Left forelimb (tissue), 1 donor: Measurements from ENCODE around the gene RNASE4.
"Not testable (repeated sequence)": the region's sequence is repeated elsewhere in the genome, so short reads cannot be mapped to it uniquely, and the experiment has no call there.

Experiments
- DNase-seq: peaks from one replicate; pipeline ENCODE4 v3.0.0-alpha.2; 2018; ENCODE audit warnings: low spot score

Gene RNASE4

DNA sequence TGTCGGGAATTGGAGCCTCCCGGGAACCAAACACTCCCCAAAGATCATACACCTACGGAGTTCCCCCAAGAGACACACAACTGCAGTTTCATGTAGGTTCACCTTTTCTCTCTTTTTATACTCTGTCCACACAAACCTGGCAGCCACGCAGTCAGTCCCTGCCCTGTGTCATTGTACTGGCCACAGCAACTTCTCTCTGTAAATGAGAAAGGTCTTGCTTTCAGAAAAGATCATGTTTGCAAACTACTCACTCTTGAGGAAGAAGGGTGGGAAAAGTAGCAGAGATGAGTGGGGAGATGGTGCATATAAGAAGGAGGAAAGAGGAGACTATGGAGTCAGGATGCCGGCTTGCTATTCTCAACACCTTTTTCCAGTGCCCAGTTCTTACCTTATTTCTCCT lies 14.6 kb downstream of the RNASE4 start:
- no peak for DNase-seq

DNA sequence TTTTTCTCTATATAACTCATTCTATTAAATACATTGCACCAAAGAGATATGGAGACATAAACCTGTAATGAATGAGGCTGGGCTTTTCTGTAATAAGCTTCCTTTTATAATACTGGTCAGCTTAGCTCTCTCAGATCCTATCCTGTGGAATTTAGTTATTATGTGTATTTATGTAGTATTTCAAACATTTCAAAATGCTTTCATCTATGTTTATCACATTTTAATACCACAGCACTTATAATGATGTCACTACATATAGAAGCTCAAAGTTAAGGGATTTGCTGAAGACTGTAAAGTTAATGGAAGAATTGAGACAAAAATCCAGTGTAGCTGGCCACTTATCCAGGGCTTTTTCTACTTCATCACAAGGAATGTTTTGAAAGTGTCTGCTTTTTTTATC lies 15.6 kb downstream of the RNASE4 start:
- DNase-seq: no peak

DNA sequence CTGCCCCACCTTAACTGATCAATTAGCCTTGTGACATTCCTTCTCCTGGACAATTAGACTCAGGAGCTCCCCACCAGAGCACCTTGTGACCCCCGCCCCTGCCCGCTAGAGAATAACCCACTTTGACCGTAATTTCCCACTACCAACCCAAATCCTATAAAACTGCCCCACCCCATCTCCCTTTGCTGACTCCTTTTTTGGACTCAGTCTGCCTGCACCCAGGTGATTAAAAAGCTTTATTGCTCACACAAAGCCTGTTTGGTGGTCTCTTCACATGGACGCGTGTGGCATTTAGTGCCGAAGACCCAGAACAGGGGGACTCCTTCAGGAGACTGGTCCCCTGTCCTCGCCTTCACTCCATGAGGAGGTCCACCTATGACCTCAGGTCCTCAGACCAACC lies 16.6 kb downstream of the RNASE4 start:
- DNase-seq: not testable (repeated sequence)

DNA sequence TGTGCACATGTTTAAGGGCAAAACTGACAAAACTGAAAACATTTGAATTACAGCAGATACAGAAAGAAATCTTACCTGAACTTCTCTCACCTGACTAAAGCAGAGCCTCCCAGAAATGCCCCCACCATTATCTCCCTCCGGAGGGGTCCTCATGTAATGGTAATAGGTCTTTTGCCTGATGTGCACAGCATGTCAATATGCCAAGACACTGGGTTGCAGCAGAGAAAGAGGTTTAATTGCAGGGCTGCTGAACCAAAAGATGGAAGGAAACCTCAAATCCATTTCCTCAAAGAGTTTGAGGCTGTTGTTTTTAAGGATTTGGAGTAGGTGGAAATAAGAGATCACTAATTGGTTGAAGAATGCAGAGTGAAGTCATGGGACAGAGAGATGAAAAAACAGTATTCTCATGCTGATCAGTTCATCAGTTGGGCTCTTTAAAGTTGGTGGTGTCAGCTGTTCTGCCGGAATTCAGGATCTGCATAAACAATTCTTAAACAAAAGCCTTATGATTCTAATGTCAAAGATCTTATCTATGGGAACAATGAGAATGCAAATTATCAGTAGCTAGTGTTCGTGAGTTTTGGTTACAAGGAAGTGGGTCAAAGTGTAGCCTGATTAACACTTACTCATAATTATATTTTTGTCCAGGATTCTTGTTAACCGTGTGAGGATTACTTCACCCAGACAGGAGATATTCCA lies 22.4 kb downstream of the RNASE4 start:
- DNase-seq: no peak

DNA sequence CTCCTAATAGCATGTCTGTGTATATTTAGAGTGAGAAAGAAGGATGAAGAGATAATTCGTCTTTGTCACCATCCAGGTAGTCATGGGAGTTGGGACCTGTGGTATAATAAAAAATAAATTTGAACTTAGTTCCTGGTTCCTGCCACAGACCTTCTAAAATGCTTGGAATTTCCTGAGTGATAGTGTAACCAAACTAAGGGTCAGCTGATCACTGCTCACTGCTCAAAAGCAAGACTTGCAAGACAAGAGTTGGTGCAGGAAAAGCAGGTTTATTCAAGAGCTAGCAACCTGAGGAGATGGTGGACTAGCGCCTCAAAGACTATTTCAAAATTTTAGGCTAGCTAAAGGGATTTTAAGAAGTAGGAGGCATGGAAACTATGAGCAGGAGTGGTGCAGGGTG lies 23.3 kb downstream of the RNASE4 start:
- DNase-seq: no peak

DNA sequence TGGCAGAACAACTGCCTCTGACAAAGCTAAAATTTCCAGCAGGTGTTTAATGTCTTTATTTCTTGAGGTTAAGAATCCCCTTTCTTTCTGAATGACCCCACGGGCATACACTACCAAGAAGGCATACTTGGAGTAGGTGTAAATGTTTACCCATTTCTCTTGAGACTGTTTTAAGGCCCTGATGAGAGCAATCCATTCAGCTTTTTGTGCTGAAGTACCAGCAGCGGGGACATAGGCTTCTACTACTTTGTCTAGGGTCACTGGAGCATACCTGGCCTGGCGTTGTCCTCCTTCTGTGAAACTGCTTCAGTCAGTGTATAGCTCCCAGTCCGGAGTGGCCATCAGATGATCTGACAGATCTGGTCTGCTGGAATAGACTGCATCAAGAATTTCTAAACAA lies 26.9 kb downstream of the RNASE4 start:
- no peak for DNase-seq

DNA sequence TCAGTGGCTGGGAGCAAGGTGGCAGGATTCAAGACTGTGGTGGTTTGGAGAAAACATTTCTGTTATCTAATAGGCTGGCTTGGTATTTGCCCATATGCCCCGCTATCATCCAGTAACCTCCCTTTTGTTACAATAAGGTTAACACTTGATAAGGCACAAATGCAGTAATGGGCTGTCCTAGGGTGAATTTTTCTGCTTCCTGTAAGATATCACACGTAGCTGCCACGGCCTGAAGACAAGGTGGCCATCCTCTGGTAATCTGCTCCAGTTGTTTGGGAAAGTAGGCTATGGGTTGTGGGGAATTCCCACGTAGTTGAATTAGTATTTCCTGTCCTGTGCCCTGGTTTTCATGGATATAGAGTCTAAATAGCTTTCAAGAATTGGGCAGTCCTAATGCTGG lies 27.3 kb downstream of the RNASE4 start:
- no peak for DNase-seq

DNA sequence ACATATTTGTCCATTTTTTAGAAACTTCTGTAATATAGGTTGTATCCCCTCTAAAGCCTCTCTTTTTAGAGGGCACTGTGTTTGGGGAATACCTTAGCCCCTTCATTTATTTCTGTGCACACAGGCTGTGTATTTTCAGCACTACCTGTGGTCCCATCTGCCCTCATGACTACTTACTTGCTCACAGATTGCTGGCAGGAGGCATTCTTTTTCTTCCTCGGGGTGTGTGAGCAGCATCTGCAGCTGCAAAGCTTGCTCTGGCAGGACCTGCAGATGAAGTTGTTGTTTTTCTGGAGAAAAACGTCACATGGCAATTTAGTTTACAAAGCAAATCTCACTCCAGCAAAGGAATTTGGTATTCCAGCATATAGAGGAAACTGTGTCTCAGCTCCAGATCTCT lies 28.5 kb downstream of the RNASE4 start:
- DNase-seq: no peak

DNA sequence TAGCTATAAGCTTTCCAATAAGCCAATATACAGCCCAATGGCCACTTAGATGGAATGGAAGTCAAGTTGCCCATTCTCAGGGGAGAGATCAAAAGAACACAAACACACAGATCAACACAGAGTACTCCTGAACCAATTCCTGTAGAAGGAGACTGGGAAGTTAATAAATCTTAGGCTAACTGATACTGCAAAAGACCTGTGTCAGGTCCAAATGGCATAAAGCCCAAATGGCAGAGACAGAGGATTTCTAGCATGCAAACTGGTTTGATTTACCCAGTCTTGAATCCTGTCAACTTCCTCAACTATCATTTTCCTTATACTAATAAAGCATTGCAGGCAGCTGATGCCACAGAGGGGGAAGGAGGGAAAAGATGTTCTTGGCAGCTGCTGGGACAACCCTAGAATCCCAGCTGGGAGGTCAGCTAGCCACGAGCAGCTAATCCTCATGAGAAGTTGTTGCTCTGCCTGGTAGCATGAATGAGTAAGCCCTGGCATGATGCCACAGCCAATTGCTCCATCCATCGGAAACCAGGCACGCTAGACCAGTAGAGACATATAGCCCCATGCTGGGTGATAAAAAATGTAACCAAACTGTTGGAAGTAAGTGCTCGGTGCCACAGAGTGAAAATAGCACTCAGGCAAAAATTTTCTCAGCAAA lies 30.4 kb downstream of the RNASE4 start:
- no peak for DNase-seq

DNA sequence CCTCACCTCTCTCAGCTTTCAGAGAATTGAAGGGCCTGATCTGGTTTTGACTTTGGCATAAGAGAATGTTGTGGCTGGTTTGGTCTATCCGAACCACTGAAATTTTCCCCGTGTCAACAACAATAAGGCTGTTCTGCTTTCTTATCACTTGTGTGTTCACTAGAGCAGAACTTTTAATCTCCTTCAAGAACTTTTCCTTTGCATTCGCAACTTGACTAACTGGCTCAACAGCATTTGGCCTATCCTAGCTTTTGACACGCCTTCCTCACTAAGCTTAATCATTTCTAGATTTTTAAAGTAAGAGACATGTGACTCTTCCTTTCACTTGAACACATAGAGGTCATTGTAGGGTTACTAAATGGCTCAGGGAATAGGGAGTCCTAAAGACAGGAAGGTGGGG lies 35.4 kb downstream of the RNASE4 start:
- DNase-seq: no peak

DNA sequence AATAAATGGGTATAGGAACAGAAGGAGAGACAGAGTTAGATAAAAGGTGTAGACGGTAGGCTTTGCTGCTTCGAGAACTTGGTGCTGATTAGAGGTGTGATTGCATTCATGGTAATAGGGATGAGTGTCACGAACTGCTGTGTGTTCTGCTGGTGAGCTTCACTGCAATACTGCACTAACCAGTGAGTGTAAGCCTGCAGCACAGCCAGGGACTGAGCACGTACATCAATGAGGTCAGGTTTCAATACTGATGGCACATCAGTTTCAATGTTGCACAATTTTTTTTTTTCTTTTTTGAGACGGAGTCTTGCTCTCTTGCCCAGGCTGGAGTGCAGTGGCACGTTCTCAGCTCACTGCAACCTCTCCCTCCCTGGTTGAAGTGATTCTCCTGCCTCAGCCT lies 36.4 kb downstream of the RNASE4 start:
- no peak for DNase-seq

DNA sequence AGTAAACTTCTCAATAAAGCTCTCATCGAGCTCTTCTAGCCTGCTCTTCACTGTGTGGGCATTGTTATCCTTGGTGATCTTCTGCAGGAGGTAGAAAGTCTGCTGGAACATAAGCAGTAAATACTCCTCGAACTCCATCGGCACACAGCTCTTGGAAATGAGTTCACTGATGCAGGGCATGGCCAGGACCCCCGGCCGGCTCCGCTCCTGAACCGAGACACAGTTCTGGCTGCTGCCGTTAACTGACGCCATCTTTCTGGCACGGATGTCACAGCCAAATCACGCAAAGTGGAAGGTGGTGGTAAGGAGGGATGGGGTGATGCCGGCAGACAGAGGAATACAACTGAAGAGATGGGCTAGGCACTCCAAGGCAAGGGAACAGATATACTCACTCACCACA lies 37.7 kb downstream of the RNASE4 start:
- DNase-seq: no peak

DNA sequence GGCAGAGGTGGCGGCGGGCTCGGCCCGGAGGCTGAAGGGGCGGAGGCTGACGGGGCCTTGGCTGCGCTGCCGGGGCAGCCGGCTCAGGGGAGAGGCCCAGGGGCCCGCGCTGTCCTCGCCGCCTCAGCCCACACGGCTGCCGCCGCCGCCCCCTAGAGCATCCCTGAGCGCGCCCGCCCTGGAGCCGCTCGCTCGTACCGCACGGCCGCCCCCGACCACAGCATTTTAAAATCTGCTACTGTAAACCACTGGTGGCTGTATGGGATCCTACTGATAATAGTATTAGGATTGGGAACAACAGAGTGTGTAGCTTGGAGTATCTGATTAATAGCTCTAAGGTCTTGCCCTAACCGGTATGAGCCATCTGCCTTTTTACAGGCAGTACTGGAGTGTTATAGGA lies 39.1 kb downstream of the RNASE4 start:
- DNase-seq: no peak

DNA sequence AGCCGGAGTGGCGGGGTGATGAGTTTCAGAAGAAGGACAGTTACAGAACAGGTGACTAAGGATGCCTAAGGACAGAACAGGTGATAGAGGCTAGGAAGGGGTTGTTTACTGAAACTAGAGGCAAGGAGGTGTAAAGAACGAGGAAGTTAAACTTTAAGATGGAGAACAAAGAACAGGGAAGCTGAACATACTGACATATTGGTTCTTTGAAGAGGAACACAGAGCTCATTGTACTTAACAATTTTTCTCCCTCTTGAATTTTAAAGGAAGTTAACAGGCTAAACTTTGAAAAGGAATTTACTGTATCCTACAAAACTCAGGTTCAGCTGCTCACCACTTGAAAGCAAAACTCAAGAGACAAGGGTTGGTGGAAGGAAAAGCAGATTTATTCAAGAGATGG lies 41.8 kb downstream of the RNASE4 start:
- DNase-seq: not testable (repeated sequence)

DNA sequence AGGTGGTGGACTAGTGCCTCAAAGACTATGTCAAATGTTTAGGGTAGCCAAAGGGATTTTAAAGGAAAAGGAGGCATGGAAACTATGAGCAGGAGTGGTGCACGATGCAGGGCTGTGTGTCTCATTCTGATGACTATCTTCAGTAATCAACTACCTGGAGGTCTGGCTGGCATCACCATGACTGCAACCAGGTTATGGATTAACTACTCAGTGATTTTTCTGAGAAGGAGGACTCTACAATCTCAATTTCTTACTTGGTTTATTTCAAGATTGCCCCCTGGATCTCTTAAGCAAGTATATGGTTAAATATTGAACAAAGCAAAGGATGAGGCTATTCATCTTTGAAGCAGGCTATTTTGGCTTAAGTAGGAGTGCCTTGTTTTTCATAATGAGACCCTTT lies 42.2 kb downstream of the RNASE4 start:
- DNase-seq: no peak

DNA sequence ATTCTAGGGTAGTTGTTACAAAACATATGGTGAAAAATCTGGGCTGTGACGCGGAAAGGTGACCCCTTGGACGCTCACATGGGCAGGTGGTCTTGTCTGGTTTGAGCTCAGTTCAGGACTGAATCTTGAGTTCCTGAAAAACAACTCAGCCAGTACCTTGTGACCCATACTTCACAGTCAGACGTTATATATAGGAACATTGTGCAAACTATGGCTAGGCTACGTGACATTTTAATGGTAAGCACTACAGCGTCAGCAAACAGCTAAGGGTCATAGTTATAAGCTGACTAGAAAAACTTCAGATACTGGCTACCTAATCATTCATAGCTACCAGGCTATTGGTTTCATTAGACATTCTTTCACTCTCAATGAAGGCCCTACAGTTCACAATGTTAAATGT lies 46.5 kb downstream of the RNASE4 start:
- no peak for DNase-seq

DNA sequence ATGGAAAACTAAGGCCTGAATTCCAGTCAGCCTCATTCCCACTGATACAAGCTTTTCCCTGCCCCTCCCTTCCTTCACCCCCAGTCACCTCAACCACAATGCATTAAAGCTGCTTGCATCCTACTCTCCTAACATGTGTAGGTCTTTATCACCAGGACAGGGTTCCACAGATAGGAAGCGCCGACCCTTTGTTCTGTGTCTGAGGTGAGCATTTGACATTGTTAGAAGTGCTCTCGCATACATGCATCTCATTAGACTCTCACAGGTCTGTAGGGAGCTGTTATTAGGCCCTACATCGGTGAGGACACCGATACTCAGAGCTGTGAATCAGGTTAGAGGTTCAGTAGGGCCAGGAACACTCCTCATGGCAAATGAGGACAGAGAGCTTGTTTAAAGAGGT lies 48.1 kb downstream of the RNASE4 start:
- DNase-seq: no peak

DNA sequence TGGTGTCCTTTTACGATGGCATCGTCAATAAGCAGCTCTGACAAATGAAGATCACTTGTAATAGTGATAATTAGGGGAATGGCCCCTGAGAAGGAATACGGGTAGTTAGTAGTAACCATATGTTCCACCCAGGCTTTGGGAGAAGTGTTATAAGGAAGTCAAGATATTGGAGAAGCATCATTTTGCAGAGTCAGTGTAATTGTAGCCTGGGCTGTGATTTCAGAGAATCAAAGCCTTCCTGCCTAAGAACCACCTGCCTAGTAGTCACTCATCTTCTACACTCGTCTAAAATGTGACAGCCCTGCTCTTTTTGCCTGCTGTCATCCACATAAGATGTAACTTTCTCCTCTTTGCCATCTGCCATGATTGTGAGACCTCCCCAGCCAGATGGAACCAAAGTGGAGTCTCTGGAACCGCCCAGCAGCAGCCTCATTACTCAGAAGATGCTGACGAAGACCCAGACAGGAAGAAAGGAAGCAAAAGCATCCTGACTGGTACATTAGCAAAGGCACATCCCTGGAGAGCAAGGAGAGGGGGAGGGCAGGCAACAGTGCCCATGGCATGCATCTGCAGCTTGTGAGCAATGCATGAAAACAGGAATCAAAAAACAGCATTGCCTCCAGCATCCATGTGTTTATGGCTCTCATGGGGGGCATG lies 48.7 kb downstream of the RNASE4 start:
- DNase-seq: no peak

DNA sequence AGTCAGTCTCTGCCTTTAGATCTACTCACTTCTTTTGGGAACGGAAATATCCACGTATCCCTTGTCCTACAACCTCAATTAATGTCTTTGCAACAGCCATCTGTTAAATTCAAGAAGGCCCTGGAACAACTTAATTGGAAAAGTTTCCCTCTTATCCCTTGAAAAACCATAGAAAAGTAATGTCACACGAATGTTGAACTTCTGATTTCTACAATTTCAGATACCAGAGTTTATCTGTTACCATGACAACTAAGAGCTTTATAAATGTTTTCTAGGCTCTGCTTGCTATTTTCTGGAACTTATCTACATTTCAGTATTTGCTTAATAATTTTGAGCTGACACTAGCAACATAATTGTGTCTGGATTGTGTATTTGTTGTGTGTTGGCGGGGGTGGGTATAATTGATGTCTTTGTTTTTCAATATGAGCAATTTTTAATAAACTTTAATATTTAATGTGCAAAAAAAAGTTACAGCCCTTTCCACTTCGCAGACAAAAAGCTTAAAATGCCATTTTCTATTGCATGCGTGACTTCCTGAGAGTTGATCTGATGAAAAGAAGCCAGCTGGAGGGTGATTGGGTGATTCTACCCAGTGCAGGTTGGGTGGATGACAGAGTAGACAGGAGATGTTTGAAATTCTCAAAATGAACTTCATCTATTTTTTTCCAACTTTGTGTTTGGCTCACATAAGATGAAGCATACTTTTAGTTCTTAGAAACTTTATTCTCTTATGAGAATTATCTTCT lies 49.5 kb downstream of the RNASE4 start:
- DNase-seq: no peak

DNA sequence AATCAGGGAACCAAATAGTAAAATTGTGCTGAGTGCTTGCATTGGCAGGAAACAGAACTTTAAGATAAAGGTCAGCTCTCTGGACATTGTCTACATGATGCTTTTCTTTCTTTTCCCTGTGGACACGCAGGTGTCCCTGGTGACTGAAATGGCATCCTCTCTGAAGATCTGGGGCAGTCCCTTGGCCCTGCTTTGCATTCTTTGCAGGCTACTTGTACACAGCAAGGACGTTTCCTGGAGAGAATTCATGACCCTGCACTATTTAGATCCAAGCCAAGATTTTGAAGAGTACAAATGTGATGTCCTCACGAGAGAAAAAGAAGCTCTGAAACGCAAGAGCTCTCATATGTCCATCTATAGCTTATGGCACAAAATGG lies 50.1 kb downstream of the RNASE4 start:
- DNase-seq: no peak

DNA sequence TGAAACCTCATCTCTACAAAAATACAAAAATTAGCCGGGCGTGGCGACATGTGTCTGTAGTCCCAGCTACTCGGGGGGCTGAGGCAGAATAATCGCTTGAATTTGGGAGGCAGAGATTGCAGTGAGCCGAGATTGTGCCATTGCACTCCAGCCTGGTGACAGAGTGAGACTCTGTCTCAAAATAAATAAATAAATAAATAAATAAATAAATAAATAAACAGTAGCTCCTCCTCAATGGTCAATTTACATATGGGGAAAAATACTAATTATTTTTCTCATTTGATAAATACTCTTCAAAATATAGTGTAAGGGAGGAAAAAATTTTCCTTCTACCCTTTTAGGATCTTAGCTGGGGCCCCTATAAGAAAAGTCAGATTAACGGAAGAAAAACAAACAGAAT lies 53.9 kb downstream of the RNASE4 start:
- DNase-seq: not testable (repeated sequence)

DNA sequence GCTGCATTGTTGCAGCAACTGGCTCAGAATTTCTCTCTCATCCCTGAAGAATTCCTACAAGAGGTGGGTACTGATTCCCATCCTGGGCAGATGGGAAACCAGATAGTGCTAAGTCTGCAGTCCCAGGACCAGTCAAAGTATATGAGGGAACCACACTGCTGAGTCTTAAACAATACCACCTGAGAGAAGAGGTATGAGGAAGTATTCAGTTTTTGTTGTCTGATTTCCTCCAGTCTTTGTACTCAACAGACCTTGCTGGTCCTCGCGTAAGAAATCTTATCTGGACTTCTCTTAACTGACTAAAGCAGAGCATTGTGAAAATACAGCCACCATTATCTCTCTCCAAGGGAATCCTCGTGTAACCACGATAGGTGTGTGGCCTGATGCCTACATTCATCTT lies 57.8 kb downstream of the RNASE4 start:
- no peak for DNase-seq

DNA sequence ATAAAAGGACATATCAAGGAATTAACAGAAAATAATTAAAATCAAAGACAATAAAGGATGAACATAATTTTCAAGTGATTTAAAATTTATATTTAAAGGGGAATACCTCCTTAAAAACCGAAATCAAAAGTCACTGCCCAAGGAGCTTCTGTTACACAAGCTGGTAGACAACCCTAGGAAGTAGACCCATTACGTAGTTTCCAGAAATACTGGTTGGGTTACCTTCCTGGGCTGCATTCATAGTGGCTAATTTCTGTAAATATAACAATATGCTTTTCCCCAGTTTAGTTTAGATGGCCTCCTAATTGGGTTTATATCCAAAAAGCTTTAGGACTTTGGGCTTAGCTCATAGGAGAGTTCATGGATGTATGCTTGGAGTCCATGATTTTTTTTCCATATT lies 59.2 kb downstream of the RNASE4 start:
- no peak for DNase-seq
